Neural progenitor cell (in vitro differentiated cells): ENCODE data around the gene FMN1. TPM values are rescaled to one million over a fixed set of nuclear protein-coding genes. Genes with fewer than 3 reads are reported as not detected.

Experiments used
- DNase-seq: peaks from one replicate; pipeline ENCODE4 v3.0.0-alpha.2; 2016; ENCODE audit warnings: low spot score
- H2AFZ ChIP-seq: fragments of 200-600 bp; sonication (generic); replicated peaks from 2 replicates; pipeline ENCODE4 v1.6.1; 2016; ENCODE audit warnings: antibody characterized with exemption
- H3F3A ChIP-seq: fragments of 200-600 bp; sonication (generic); 2 replicates; pipeline ENCODE4 v1.6.1; 2016; ENCODE audit warnings: antibody characterized with exemption, low read depth
- H3K27ac ChIP-seq: fragments of 200-600 bp; sonication (generic); 2 replicates; pipeline ENCODE4 v1.5.1; 2016; ENCODE audit warnings: mild to moderate bottlenecking
- H3K27me3 ChIP-seq: fragments of 200-600 bp; sonication (generic); 2 replicates; pipeline ENCODE4 v1.6.1; 2016; ENCODE audit warnings: mild to moderate bottlenecking, moderate library complexity
- H3K36me3 ChIP-seq: fragments of 200-600 bp; sonication (generic); 2 replicates; pipeline ENCODE4 v1.5.1; 2016
- H3K4me1 ChIP-seq: fragments of 200-600 bp; sonication (generic); 2 replicates; pipeline ENCODE4 v1.6.1; 2016; ENCODE audit warnings: mixed run types
- H3K4me2 ChIP-seq: fragments of 200-600 bp; sonication (generic); 2 replicates; pipeline ENCODE4 v1.6.1; 2016
- H3K4me3 ChIP-seq: fragments of 200-600 bp; sonication (generic); 2 replicates; pipeline ENCODE4 v1.5.1; 2016
- H3K79me2 ChIP-seq: fragments of 200-600 bp; sonication (generic); 2 replicates; pipeline ENCODE4 v1.6.1; 2016; ENCODE audit warnings: low read depth
- H3K9ac ChIP-seq: fragments of 200-600 bp; sonication (generic); 2 replicates; pipeline ENCODE4 v1.6.1; 2016
- H3K9me3 ChIP-seq: fragments of 200-600 bp; sonication (generic); 2 replicates; pipeline ENCODE4 v1.5.1; 2016; ENCODE audit warnings: low read depth
- H4K20me1 ChIP-seq: fragments of 200-600 bp; sonication (generic); 2 replicates; pipeline ENCODE4 v1.6.1; 2016; ENCODE audit warnings: low read depth
- H3K27ac Mint-ChIP-seq: 3 replicates; pipeline ENCODE4 v1.8.0; 2021; ENCODE audit warnings: mixed read lengths
- H3K27me3 Mint-ChIP-seq: 2 replicates; pipeline ENCODE4 v1.8.0; 2022; ENCODE audit warnings: low read depth, mild to moderate bottlenecking, inconsistent platforms, moderate library complexity, mixed read lengths; ENCODE audit not compliant: insufficient read depth
- H3K36me3 Mint-ChIP-seq: 3 replicates; pipeline ENCODE4 v1.8.0; 2021; ENCODE audit warnings: mixed read lengths
- H3K4me1 Mint-ChIP-seq: 3 replicates; pipeline ENCODE4 v1.8.0; 2021; ENCODE audit warnings: mixed read lengths
- H3K4me3 Mint-ChIP-seq: 3 replicates; pipeline ENCODE4 v1.8.0; 2021; ENCODE audit warnings: mild to moderate bottlenecking, moderate library complexity, mixed read lengths
- H3K9me3 Mint-ChIP-seq: 3 replicates; pipeline ENCODE4 v1.8.0; 2020; ENCODE audit warnings: mixed read lengths
- CTCF ChIP-seq: fragments of 200-600 bp; sonication (generic); IDR thresholded peaks from 2 replicates; pipeline ENCODE4 v1.5.1; 2017; ENCODE audit warnings: antibody characterized with exemption, mild to moderate bottlenecking
- EZH2 ChIP-seq: fragments of 200-600 bp; sonication (generic); IDR thresholded peaks from 2 replicates; pipeline ENCODE4 v1.6.1; 2017; ENCODE audit warnings: antibody characterized with exemption, mild to moderate bottlenecking, moderate library complexity
- EZH2phosphoT487 ChIP-seq: fragments of 200-600 bp; sonication (generic); IDR thresholded peaks from 2 replicates; pipeline ENCODE4 v1.6.1; 2017; ENCODE audit warnings: antibody characterized with exemption
- total RNA-seq: library from RNA; depleted of rRNA; stranded (reverse); fragments of >200 nt; gene quantifications from 2 replicates; pipeline ENCODE4 v1.2.3, GENCODE V29; 2015; ENCODE audit warnings: low replicate concordance

Gene FMN1
- total RNA-seq, 1 donor from 2014 or later, result 5.7 TPM

GRCh38 chr15:32919749-32920414, 274.6 kb downstream of the FMN1 start:
- H3K79me2 ChIP-seq, result no peaks in the 10 kb centered on the region
- no peaks in the 10 kb centered on the region for H3K9me3 ChIP-seq
- Mint-ChIP-seq H3K4me1 (peaks cover 30% of the 10 kb centered on the region), H3K9me3 (no peaks in the 10 kb centered on the region), H3K4me3 (no peak overlapping the region), H3K27me3 (peaks cover 5% of the 10 kb centered on the region), H3K36me3 (no peaks in the 10 kb centered on the region), H3K27ac (no peak overlapping the region)
- H3K4me2 ChIP-seq, result no peak overlapping the region
- H3K27me3 ChIP-seq, result no peaks in the 10 kb centered on the region
- H3K9ac ChIP-seq, result no peak overlapping the region
- no peaks in the 10 kb centered on the region for H4K20me1 ChIP-seq
- no peak overlapping the region for H3K27ac ChIP-seq
- TF ChIP-seq EZH2, result no peak
- TF ChIP-seq CTCF, result no peak
- no peak for TF ChIP-seq EZH2phosphoT487
- H3F3A ChIP-seq, result no peaks in the 10 kb centered on the region
- peaks cover 27% of the 10 kb centered on the region for H3K4me1 ChIP-seq
- no peak overlapping the region for H3K4me3 ChIP-seq
- H3K36me3 ChIP-seq, result no peaks in the 10 kb centered on the region
- DNase-seq, result no peak
- H2AFZ ChIP-seq, result no peak overlapping the region

DNA sequence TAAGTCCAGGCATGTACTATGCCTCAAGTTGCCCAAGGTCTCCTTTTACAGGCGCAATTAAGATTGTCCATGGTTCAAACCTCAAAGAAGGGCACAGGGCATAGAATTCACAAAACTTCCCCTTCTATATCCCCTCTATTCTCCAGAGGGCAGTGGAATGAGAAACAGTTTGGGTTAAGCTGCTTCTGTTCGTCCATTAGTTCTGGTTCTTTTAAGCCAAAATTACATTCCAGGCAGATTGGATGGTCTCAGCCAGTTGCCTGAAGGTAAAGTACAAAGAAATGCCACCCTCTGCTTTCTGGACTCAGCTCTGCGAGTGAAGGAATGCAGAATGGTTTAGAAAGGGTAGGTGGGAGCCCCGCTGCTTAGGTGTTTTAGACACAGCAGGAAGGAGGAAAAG, 276.0 kb downstream of the FMN1 start:
- Mint-ChIP-seq H3K4me1 (peaks cover 30% of the 10 kb centered on the region), H3K27ac (no peak overlapping the region), H3K27me3 (peaks cover 5% of the 10 kb centered on the region), H3K9me3 (no peaks in the 10 kb centered on the region), H3K36me3 (no peaks in the 10 kb centered on the region), H3K4me3 (peak overlapping the region; percentile 66)
- no peak overlapping the region for H3K9ac ChIP-seq
- H3K4me1 ChIP-seq, result peaks cover 27% of the 10 kb centered on the region
- no peaks in the 10 kb centered on the region for H4K20me1 ChIP-seq
- no peak overlapping the region for H3K4me3 ChIP-seq
- H3K79me2 ChIP-seq, result no peaks in the 10 kb centered on the region
- DNase-seq, result peak; percentile 47
- TF ChIP-seq EZH2, result no peak
- no peak for TF ChIP-seq EZH2phosphoT487
- no peak for TF ChIP-seq CTCF
- H3K36me3 ChIP-seq, result no peaks in the 10 kb centered on the region
- no peaks in the 10 kb centered on the region for H3K27me3 ChIP-seq
- H2AFZ ChIP-seq, result no peak overlapping the region
- H3K9me3 ChIP-seq, result no peaks in the 10 kb centered on the region
- peak overlapping the region; percentile 2 for H3K4me2 ChIP-seq
- no peaks in the 10 kb centered on the region for H3F3A ChIP-seq
- no peak overlapping the region for H3K27ac ChIP-seq

DNA sequence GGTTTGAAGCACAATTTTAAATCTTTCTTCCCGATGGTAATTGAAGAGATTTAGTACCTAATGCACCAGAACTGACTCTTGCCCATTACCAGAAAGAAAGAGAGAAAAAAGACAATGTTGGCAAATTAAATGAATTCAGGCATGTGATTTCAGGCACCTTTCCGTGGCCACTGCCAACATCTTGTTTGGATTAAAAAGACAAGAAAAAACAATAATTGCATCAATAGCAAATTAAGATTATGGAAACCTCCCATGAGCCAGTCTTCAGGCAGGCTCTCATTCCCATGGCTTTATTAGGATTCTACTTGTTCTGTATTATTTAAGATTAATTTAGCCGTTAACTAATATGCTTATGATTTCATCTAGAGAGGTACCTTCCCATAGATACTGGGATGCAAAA, 283.7 kb downstream of the FMN1 start:
- TF ChIP-seq EZH2phosphoT487, result no peak
- no peak for TF ChIP-seq CTCF
- TF ChIP-seq EZH2, result no peak
- H3K9me3 Mint-ChIP-seq, result no peaks in the 10 kb centered on the region
- H3F3A ChIP-seq, result peaks cover 7% of the 10 kb centered on the region
- peaks cover 6% of the 10 kb centered on the region for H3K27me3 Mint-ChIP-seq
- H3K79me2 ChIP-seq, result no peaks in the 10 kb centered on the region
- no peaks in the 10 kb centered on the region for H3K36me3 Mint-ChIP-seq
- peaks cover 26% of the 10 kb centered on the region for H3K4me1 Mint-ChIP-seq
- H3K36me3 ChIP-seq, result no peaks in the 10 kb centered on the region
- H3K4me3 ChIP-seq, result no peak overlapping the region
- H3K4me3 Mint-ChIP-seq, result no peak overlapping the region
- H3K4me2 ChIP-seq, result no peak overlapping the region
- no peaks in the 10 kb centered on the region for H3K9me3 ChIP-seq
- no peaks in the 10 kb centered on the region for H3K27me3 ChIP-seq
- peak overlapping the region; percentile 74 for H2AFZ ChIP-seq
- no peak for DNase-seq
- no peaks in the 10 kb centered on the region for H4K20me1 ChIP-seq
- no peak overlapping the region for H3K9ac ChIP-seq
- H3K4me1 ChIP-seq, result peaks cover 42% of the 10 kb centered on the region
- H3K27ac ChIP-seq, result peak overlapping the region; percentile 75
- no peak overlapping the region for H3K27ac Mint-ChIP-seq
